B cell (primary cell): ENCODE results near the gene OR2T12. TPM values are rescaled to one million over a fixed set of nuclear protein-coding genes. Genes with fewer than 3 reads are reported as not detected.
"Not testable (repeated sequence)": the region's sequence is repeated elsewhere in the genome, so short reads cannot be mapped to it uniquely, and the experiment has no call there.

Experiments used
- ATAC-seq: fragments of 200-7000 bp; cut with Tn5 transposase; one replicate; pipeline ENCODE4 v1.10.0; 2021; ENCODE audit warnings: low read depth, mild to moderate bottlenecking, moderate number of reproducible peaks, moderate library complexity
- CTCF ChIA-PET: fragments of 350-600 bp; sonication (Branson Sonifier 250); formaldehyde crosslinking; loops from one replicate; lab custom pipeline; 2021; ENCODE audit warnings: antibody characterized with exemption, inconsistent platforms; lab: Charles Lee
- POLR2A ChIA-PET: fragments of 350-600 bp; sonication (Branson Sonifier 250); formaldehyde crosslinking; loops from one replicate; lab custom pipeline; 2021; ENCODE audit warnings: antibody characterized with exemption; lab: Charles Lee
- DNase-seq: peaks from one replicate; pipeline ENCODE4 v3.0.0; 2013
- H2AFZ ChIP-seq: 2 replicates; pipeline ENCODE4 v1.6.1; 2012; ENCODE audit warnings: mild to moderate bottlenecking, low read depth, low read length; ENCODE audit not compliant: insufficient read depth, poor library complexity, severe bottlenecking
- H3K27ac ChIP-seq, 2 donors: 1 replicate in 1 of 2; 2 replicates in 1 of 2; pipeline ENCODE4 v1.5.1; 2012 to 2013; ENCODE audit warnings: low read length in 2 of 2, mild to moderate bottlenecking in 2 of 2, moderate library complexity in 1 of 2
- H3K27me3 ChIP-seq, 4 experiments: fragments of 200-600 bp in 1 of 4; sonication (generic) in 1 of 4; replicated peaks in 1 of 4; 1 replicate in 2 of 4; 2 replicates in 2 of 4; pipeline versions ENCODE4 v1.6.1 to v1.7.0; 2013 to 2016; ENCODE audit warnings: low read length in 3 of 4, mild to moderate bottlenecking in 2 of 4, mixed read lengths in 1 of 4, moderate library complexity in 1 of 4; ENCODE audit not compliant: insufficient read depth in 4 of 4, control insufficient read depth in 3 of 4; ENCODE audit errors: control extremely low read depth in 1 of 4
- H3K36me3 ChIP-seq, 2 experiments: replicated peaks in 1 of 2; 1 replicate in 1 of 2; 2 replicates in 1 of 2; pipeline versions ENCODE4 v1.6.1 to v1.7.1; 2013; ENCODE audit warnings: low read length in 1 of 2; ENCODE audit not compliant: insufficient read depth in 2 of 2, control insufficient read depth in 1 of 2; ENCODE audit errors: control extremely low read depth in 1 of 2, extremely low read depth in 1 of 2
- H3K4me1 ChIP-seq, 2 donors: fragments of 200-600 bp in 1 of 2; sonication (generic) in 1 of 2; 1 replicate in 1 of 2; 2 replicates in 1 of 2; pipeline versions ENCODE4 v1.5.1 to v1.6.1; 2013 to 2017; ENCODE audit warnings: low read length in 2 of 2; ENCODE audit not compliant: control insufficient read depth in 2 of 2, insufficient read depth in 2 of 2
- H3K4me2 ChIP-seq: replicated peaks from 2 replicates; pipeline ENCODE3; 2012; ENCODE audit warnings: mild to moderate bottlenecking, low read depth, low read length; ENCODE audit not compliant: poor library complexity, severe bottlenecking
- H3K4me3 ChIP-seq, 5 experiments: fragments of 200-600 bp in 1 of 5; sonication (generic) in 1 of 5; 1 replicate in 3 of 5; 2 replicates in 2 of 5; pipeline versions ENCODE4 v1.5.1 to v1.7.0; 2011 to 2016; ENCODE audit warnings: low read length in 4 of 5, mild to moderate bottlenecking in 4 of 5, low read depth in 2 of 5, control low read depth in 1 of 5, moderate library complexity in 1 of 5; ENCODE audit not compliant: insufficient read depth in 1 of 5; ENCODE audit errors: control extremely low read depth in 1 of 5, extremely low read depth in 1 of 5
- H3K79me2 ChIP-seq: fragments of 200-600 bp; sonication (generic); one replicate; pipeline ENCODE4 v1.6.0; 2016; ENCODE audit warnings: low read length; ENCODE audit not compliant: control insufficient read depth, insufficient read depth
- H3K9ac ChIP-seq: fragments of 200-600 bp; sonication (generic); 2 replicates; pipeline ENCODE4 v1.6.1; 2017; ENCODE audit warnings: mild to moderate bottlenecking, low read length, moderate library complexity
- H3K9me3 ChIP-seq, 3 donors: one replicate each; pipeline versions ENCODE4 v1.6.1 to v1.7.1; 2013; ENCODE audit warnings: low read length in 2 of 3; ENCODE audit not compliant: control insufficient read depth in 2 of 3, insufficient read depth in 1 of 3; ENCODE audit errors: control extremely low read depth in 1 of 3
- H4K20me1 ChIP-seq: 2 replicates; pipeline ENCODE4 v1.6.0; 2012; ENCODE audit warnings: mild to moderate bottlenecking, low read length; ENCODE audit not compliant: insufficient read depth, control insufficient read depth, poor library complexity, severe bottlenecking
- H3K27ac Mint-ChIP-seq: one replicate; pipeline ENCODE4 v1.8.0; 2021; ENCODE audit warnings: mixed read lengths
- H3K27me3 Mint-ChIP-seq: one replicate; pipeline ENCODE4 v1.8.0; 2021; ENCODE audit warnings: mixed read lengths
- H3K4me1 Mint-ChIP-seq: one replicate; pipeline ENCODE4 v1.8.0; 2021; ENCODE audit warnings: mixed read lengths
- H3K4me3 Mint-ChIP-seq: one replicate; pipeline ENCODE4 v1.8.0; 2021; ENCODE audit warnings: mixed read lengths
- H3K9me3 Mint-ChIP-seq: one replicate; pipeline ENCODE4 v1.8.0; 2022; ENCODE audit warnings: mixed read lengths; ENCODE audit not compliant: insufficient read depth
- EZH2 ChIP-seq: IDR thresholded peaks from 2 replicates; pipeline ENCODE4 v1.6.1; 2012; ENCODE audit warnings: borderline replicate concordance, low read depth, mild to moderate bottlenecking, moderate library complexity, low read length; ENCODE audit not compliant: insufficient read depth, poor library complexity, severe bottlenecking
- WGBS: methylation state at CpG from one replicate; pipeline ENCODE4 v1.1.5; 2013; ENCODE audit warnings: missing lambda C conversion rate; ENCODE audit not compliant: insufficient coverage; 5-methylcytosine and 5-hydroxymethylcytosine counted together
- intact Hi-C: fragments of 100-400 bp; cut with micrococcal nuclease; formaldehyde crosslinking; loops from one replicate; pipeline ENCODE4 v1.10.0; 2022
- polyA plus RNA-seq: library from polyadenylated mRNA; depleted of rRNA; stranded (reverse); fragments of >200 nt; gene quantifications from 2 replicates; pipeline ENCODE4 v1.2.3, GENCODE V29; 2012
- total RNA-seq, 2 donors: library from RNA; stranded (reverse); fragments of 120-200 nt in 1 of 2; gene quantifications; 1 replicate in 1 of 2; 2 replicates in 1 of 2; pipeline versions ENCODE4 v1.2.3 to v1.2.4, GENCODE V29; 2013 to 2022
- TF ChIP-seq, protein P1 (sequence below): fragments of 200-600 bp; IDR thresholded peaks from one replicate; pipeline ENCODE4 v1.8.0; 2022; ENCODE audit warnings: antibody characterized with exemption, mild to moderate bottlenecking

Gene OR2T12
- total and polyA plus RNA-seq, 2 donors (not counting 1 experiment from before 2014, with no cell fraction given): not detected

DNA sequence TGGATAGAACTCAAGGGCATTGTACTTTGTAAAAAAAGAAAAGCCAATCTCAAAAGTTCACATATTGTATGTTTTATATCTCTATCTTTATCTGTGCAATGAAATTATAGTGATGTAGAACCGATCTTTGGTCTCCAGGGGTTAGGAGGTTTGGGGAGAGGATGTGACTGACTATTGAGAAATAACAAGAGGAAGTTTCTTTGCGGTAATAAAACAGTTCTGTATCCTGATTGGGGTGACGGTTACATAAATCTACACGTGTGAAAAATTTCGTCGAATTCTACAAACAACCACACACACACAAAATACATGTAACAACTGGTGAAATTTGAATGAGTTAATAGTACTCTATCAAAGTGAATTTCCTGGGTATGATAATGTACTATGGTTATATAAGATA is 14.8 kb downstream of the OR2T12 start:
- DNase-seq (no peak), ATAC-seq (no peak)
- Histone ChIP-seq H3K9me3 (no peaks in the 10 kb centered on the region), H2AFZ (no peak overlapping the region), H3K4me2 (no peak overlapping the region), H3K4me1 (no peaks in the 10 kb centered on the region), H3K27ac (no peak overlapping the region), H3K9ac (no peak overlapping the region), H3K36me3 (no peaks in the 10 kb centered on the region), H3K27me3 (peaks cover 0 to 4% (median 0%) of the 10 kb centered on the region in 4 experiments), H3K4me3 (no peak overlapping the region), H3K79me2 (no peaks in the 10 kb centered on the region), H4K20me1 (no peaks in the 10 kb centered on the region)
- H3K27ac Mint-ChIP-seq: no peak overlapping the region
- H3K9me3 Mint-ChIP-seq: no peaks in the 10 kb centered on the region
- CTCF ChIA-PET: no interaction called here
- TF ChIP-seq EZH2: no peak
- TF ChIP-seq, protein P1, sequence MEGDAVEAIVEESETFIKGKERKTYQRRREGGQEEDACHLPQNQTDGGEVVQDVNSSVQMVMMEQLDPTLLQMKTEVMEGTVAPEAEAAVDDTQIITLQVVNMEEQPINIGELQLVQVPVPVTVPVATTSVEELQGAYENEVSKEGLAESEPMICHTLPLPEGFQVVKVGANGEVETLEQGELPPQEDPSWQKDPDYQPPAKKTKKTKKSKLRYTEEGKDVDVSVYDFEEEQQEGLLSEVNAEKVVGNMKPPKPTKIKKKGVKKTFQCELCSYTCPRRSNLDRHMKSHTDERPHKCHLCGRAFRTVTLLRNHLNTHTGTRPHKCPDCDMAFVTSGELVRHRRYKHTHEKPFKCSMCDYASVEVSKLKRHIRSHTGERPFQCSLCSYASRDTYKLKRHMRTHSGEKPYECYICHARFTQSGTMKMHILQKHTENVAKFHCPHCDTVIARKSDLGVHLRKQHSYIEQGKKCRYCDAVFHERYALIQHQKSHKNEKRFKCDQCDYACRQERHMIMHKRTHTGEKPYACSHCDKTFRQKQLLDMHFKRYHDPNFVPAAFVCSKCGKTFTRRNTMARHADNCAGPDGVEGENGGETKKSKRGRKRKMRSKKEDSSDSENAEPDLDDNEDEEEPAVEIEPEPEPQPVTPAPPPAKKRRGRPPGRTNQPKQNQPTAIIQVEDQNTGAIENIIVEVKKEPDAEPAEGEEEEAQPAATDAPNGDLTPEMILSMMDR: no peak
- POLR2A ChIA-PET: no interaction called here
- intact Hi-C loops: no loop called here
- H3K4me3 Mint-ChIP-seq: no peak overlapping the region
- H3K4me1 Mint-ChIP-seq: peaks cover 3% of the 10 kb centered on the region
- no peaks in the 10 kb centered on the region for H3K27me3 Mint-ChIP-seq
- no CpG with 5 or more reads among the region's 6 CpGs for WGBS

DNA sequence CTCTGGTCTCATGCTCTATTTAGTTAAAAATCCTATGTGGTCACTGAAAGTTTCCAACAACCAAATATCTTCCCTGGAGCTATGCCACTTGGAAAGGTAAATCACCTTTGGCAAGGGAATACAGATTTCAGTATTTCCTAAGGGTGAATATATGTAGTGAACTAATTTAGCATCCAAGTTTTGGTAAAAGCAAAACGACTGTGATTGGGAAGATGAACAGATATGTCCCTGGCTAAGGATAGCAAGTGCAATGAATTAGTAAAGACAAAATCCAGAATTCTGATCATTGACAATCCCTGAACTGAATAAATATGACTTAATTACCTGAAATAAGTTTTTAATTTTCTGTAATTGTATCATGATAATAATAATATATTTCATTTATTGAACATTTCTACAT is 25.3 kb downstream of the OR2T12 start, which contains the start of gene OR2T33:
Gene OR2T33, minus strand, starts transcription at position 101 of the 400 bp plus-strand sequence. CDS start 4,162 bp downstream, outside the sequence.
- intact Hi-C loops: no loop called here
- no peak within 1 kb of the TSS for H3K27ac ChIP-seq
- POLR2A ChIA-PET: no interaction called here
- H3K27me3 Mint-ChIP-seq: no peaks in the 10 kb centered on the region
- H3K4me3 ChIP-seq: no peak within 1 kb of the TSS
- H3K9me3 ChIP-seq: no peaks in the 10 kb centered on the region
- no peak within 1 kb of the TSS for H3K4me3 Mint-ChIP-seq
- no peak within 1 kb of the TSS for H3K27ac Mint-ChIP-seq
- H2AFZ ChIP-seq: no peak within 1 kb of the TSS
- WGBS: no CpG with 5 or more reads among the region's 1 CpG
- no peak within 1 kb of the TSS for H3K9ac ChIP-seq
- H3K79me2 ChIP-seq: no peaks in the 10 kb centered on the region
- CTCF ChIA-PET: no interaction called here
- no peaks in the 10 kb centered on the region for H3K9me3 Mint-ChIP-seq
- no peaks in the 10 kb centered on the region for H3K36me3 ChIP-seq
- no peaks in the 10 kb centered on the region for H3K4me1 ChIP-seq
- DNase-seq (no peak), ATAC-seq (no peak)
- H3K27me3 ChIP-seq: no peaks in the 10 kb centered on the region
- TF ChIP-seq EZH2: no peak
- TF ChIP-seq, protein P1: no peak
- H3K4me2 ChIP-seq: no peak within 1 kb of the TSS
- no peaks in the 10 kb centered on the region for H3K4me1 Mint-ChIP-seq
- H4K20me1 ChIP-seq: no peaks in the 10 kb centered on the region

DNA sequence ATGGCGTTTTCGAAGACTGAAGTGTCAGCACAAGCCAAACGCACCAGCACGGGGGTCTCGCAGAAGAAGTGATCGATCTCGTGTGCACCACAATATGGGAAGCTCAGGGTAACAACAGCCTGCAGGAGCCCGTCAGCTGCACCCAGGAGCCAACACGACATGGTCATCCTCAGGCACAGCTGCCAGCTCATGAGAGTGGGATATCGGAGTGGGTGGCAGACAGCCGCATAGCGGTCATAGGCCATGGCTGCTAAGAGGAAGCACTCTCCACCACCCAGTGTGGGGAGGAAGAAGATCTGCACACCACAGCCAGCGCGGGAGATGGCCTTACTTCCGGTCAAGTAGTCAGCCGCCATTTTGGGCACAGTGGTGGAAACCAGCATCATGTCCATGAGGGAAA is 30.0 kb downstream of the OR2T12 start:
- H3K4me2 ChIP-seq, H3K27ac Mint-ChIP-seq, H3K9ac ChIP-seq, ATAC-seq, H3K4me1 Mint-ChIP-seq, POLR2A ChIA-PET, H3K27me3 Mint-ChIP-seq, H2AFZ ChIP-seq, H3K27me3 ChIP-seq, H3K27ac ChIP-seq, H3K4me3 Mint-ChIP-seq, H3K9me3 Mint-ChIP-seq, H3K4me1 ChIP-seq, H3K36me3 ChIP-seq, DNase-seq, H3K4me3 ChIP-seq, CTCF ChIA-PET, H3K79me2 ChIP-seq, H4K20me1 ChIP-seq, H3K9me3 ChIP-seq, intact Hi-C loops: not testable (repeated sequence)
- no CpG with 5 or more reads among the region's 16 CpGs for WGBS
